Activated CD4-positive, alpha-beta T cell treated with anti-CD3 and anti-CD28 coated beads for 36 hours (primary cell): ENCODE data around the gene DDX23. TPM values are rescaled to one million over a fixed set of nuclear protein-coding genes. Genes with fewer than 3 reads are reported as not detected.

Experiments used
- ATAC-seq: fragments of 200-7000 bp; cut with Tn5 transposase; one replicate; pipeline ENCODE4 v1.10.0; 2021; ENCODE audit warnings: mild to moderate bottlenecking, moderate library complexity
- CTCF ChIA-PET: fragments of 350-600 bp; sonication (Branson Sonifier 250); formaldehyde crosslinking; loops from one replicate; lab custom pipeline; 2021; ENCODE audit warnings: antibody characterized with exemption; lab: Charles Lee
- POLR2A ChIA-PET: fragments of 350-600 bp; sonication (Branson Sonifier 250); formaldehyde crosslinking; loops from one replicate; lab custom pipeline; 2021; ENCODE audit warnings: antibody characterized with exemption, inconsistent platforms; lab: Charles Lee
- DNase-seq: peaks from one replicate; pipeline ENCODE4 v3.0.0-alpha.2; 2020
- H3K27ac Mint-ChIP-seq: one replicate; pipeline ENCODE4 v1.8.0; 2021; ENCODE audit warnings: mixed read lengths
- H3K27me3 Mint-ChIP-seq: one replicate; pipeline ENCODE4 v1.8.0; 2021; ENCODE audit warnings: mixed read lengths
- H3K36me3 Mint-ChIP-seq: one replicate; pipeline ENCODE4 v1.8.0; 2021; ENCODE audit warnings: low read depth, mixed read lengths
- H3K4me1 Mint-ChIP-seq: one replicate; pipeline ENCODE4 v1.8.0; 2021; ENCODE audit warnings: mixed read lengths
- H3K4me3 Mint-ChIP-seq: one replicate; pipeline ENCODE4 v1.8.0; 2021; ENCODE audit warnings: mild to moderate bottlenecking, moderate library complexity, mixed read lengths
- H3K9me3 Mint-ChIP-seq: one replicate; pipeline ENCODE4 v1.8.0; 2021; ENCODE audit warnings: low read depth, mixed read lengths
- intact Hi-C, 2 experiments: fragments of 100-400 bp; cut with DNase I in 1 of 2; cut with micrococcal nuclease in 1 of 2; formaldehyde crosslinking; loops; one replicate each; pipeline versions ENCODE4 v1.14.2 to v1.15.1; 2022 to 2024; cut with DNase I, micrococcal nuclease
- total RNA-seq, 2 experiments: library from RNA; stranded (reverse); gene quantifications; one replicate each; pipeline ENCODE4 v1.2.3, GENCODE V29; 2021

Gene DDX23
- total RNA-seq, 2 experiments from 2014 or later: 115 to 120 TPM

- CTCF ChIA-PET: interaction anchor here (2.5 kb wide), 1 partner anchor 47 kb away, joined by 9 read pairs; no protein-coding TSS in a partner anchor
- Mint-ChIP-seq H3K36me3 (no peaks in the 10 kb centered on the region), H3K4me3 (no peak overlapping the region), H3K9me3 (no peaks in the 10 kb centered on the region), H3K27ac (no peak overlapping the region), H3K27me3 (no peaks in the 10 kb centered on the region), H3K4me1 (peaks cover 4% of the 10 kb centered on the region)
- POLR2A ChIA-PET: no interaction called here
- intact Hi-C loops: no loop called here
- no peak for DNase-seq
- no peak for ATAC-seq
Observed at GRCh38 chr12:48800457-48800856, 51.5 kb downstream of the DDX23 start.

- Mint-ChIP-seq H3K9me3 (no peaks in the 10 kb centered on the region), H3K4me3 (no peak overlapping the region), H3K27ac (no peak overlapping the region), H3K36me3 (no peaks in the 10 kb centered on the region), H3K27me3 (peaks cover 3% of the 10 kb centered on the region), H3K4me1 (peaks cover 2% of the 10 kb centered on the region)
- POLR2A ChIA-PET: interaction anchor here (1.1 kb wide), 1 partner anchor 44 kb away, joined by 7 read pairs; no protein-coding TSS in a partner anchor
- DNase-seq (peak; percentile 47), ATAC-seq (peak; percentile 78)
- CTCF ChIA-PET: interaction anchor here (0.6 to 6.3 kb wide), 11 partner anchors 10 to 255 kb away, joined by 3 to 116 read pairs (median 3); no protein-coding TSS in a partner anchor
- intact Hi-C loops: loop anchor here (1.0 to 10.0 kb wide), 4 partner anchors 44 to 255 kb away; partner anchors contain the start of gene KANSL2 (in 1 of the 2)
Observed at GRCh38 chr12:48796976-48797375, 55.0 kb downstream of the DDX23 start.

- Mint-ChIP-seq H3K27ac (no peak overlapping the region), H3K4me3 (no peak overlapping the region)
- intact Hi-C loops: loop anchor here (1.0 to 10.0 kb wide), 4 partner anchors 43 to 254 kb away; partner anchors contain the start of gene KANSL2 (in 1 of the 2)
Observed at GRCh38 chr12:48795550-48796455, 56.2 kb downstream of the DDX23 start.

GRCh38 chr12:48794870-48795269 lies 57.1 kb downstream of the DDX23 start:
- H3K4me1 Mint-ChIP-seq: peaks cover 2% of the 10 kb centered on the region
- intact Hi-C loops: loop anchor here (1.0 to 10.0 kb wide), 4 partner anchors 42 to 253 kb away; partner anchors contain the start of gene KANSL2 (in 1 of the 2)
- ChIA-PET CTCF (interaction anchor here (0.5 to 6.3 kb wide), 31 partner anchors 8 to 1082 kb away, joined by 3 to 116 read pairs (median 4); partner anchors contain the start of gene KANSL2), POLR2A (no interaction called here)
- H3K27ac Mint-ChIP-seq: no peak overlapping the region
- no peak overlapping the region for H3K4me3 Mint-ChIP-seq
- H3K9me3 Mint-ChIP-seq: no peaks in the 10 kb centered on the region
- no peak for DNase-seq
- no peaks in the 10 kb centered on the region for H3K36me3 Mint-ChIP-seq
- H3K27me3 Mint-ChIP-seq: peaks cover 11% of the 10 kb centered on the region
- ATAC-seq: no peak

More at GRCh38 chr12:48795550-48796455, 56.2 kb downstream of the DDX23 start:
- Mint-ChIP-seq H3K36me3 (no peaks in the 10 kb centered on the region), H3K27me3 (peaks cover 3% of the 10 kb centered on the region), H3K9me3 (no peaks in the 10 kb centered on the region), H3K4me1 (peaks cover 2% of the 10 kb centered on the region)
- peak; percentile 74 for DNase-seq
- ChIA-PET CTCF (interaction anchor here (0.5 to 6.3 kb wide), 32 partner anchors 9 to 1083 kb away, joined by 3 to 116 read pairs (median 4); partner anchors contain the start of gene KANSL2), POLR2A (no interaction called here)
- ATAC-seq: peak; percentile 84

GRCh38 chr12:48793696-48794095 lies 58.3 kb downstream of the DDX23 start:
- Mint-ChIP-seq H3K4me1 (peaks cover 2% of the 10 kb centered on the region), H3K9me3 (no peaks in the 10 kb centered on the region), H3K27ac (no peak overlapping the region), H3K27me3 (peaks cover 12% of the 10 kb centered on the region), H3K36me3 (no peaks in the 10 kb centered on the region), H3K4me3 (no peak overlapping the region)
- intact Hi-C loops: loop anchor here in 1 of 2 experiments (10.0 kb wide), 1 partner anchor 169 kb away; no protein-coding TSS in a partner anchor
- CTCF ChIA-PET: interaction anchor here (0.7 to 6.3 kb wide), 7 partner anchors 21 to 252 kb away, joined by 3 to 116 read pairs (median 11); no protein-coding TSS in a partner anchor
- DNase-seq (no peak), ATAC-seq (no peak)
- POLR2A ChIA-PET: no interaction called here

GRCh38 chr12:48789858-48790326 lies 62.1 kb downstream of the DDX23 start:
- H3K9me3 Mint-ChIP-seq: no peaks in the 10 kb centered on the region
- POLR2A ChIA-PET: no interaction called here
- DNase-seq (no peak), ATAC-seq (no peak)
- CTCF ChIA-PET: interaction anchor here (0.6 to 2.3 kb wide), 2 partner anchors 36 to 95 kb away, joined by 3 to 11 read pairs; no protein-coding TSS in a partner anchor
- peaks cover 30% of the 10 kb centered on the region for H3K27me3 Mint-ChIP-seq
- H3K36me3 Mint-ChIP-seq: no peaks in the 10 kb centered on the region
- H3K27ac Mint-ChIP-seq: no peak overlapping the region
- no peaks in the 10 kb centered on the region for H3K4me1 Mint-ChIP-seq
- intact Hi-C loops: loop anchor here in 1 of 2 experiments (10.0 kb wide), 1 partner anchor 165 kb away; no protein-coding TSS in a partner anchor
- H3K4me3 Mint-ChIP-seq: no peak overlapping the region

GRCh38 chr12:48788854-48789775 lies 62.8 kb downstream of the DDX23 start, which contains the start of gene ADCY6:
TSS of gene ADCY6 (minus strand) at chr12:48789089. CDS start at chr12:48783434, 5,655 bp downstream.
- Mint-ChIP-seq H3K27ac (no peak within 1 kb of the TSS), H3K9me3 (no peaks in the 10 kb centered on the region), H3K4me1 (no peaks in the 10 kb centered on the region), H3K4me3 (peak within 1 kb of the TSS; percentile 46), H3K27me3 (peaks cover 30% of the 10 kb centered on the region), H3K36me3 (no peaks in the 10 kb centered on the region)
- ChIA-PET POLR2A (no interaction called here), CTCF (interaction anchor here (0.7 to 2.3 kb wide), 2 partner anchors 36 to 66 kb away, joined by 3 to 11 read pairs; no protein-coding TSS in a partner anchor)
- intact Hi-C loops: no loop called here
- no peak for ATAC-seq
- DNase-seq: peak; percentile 33

- ChIA-PET POLR2A (no interaction called here), CTCF (interaction anchor here (2.3 kb wide), 1 partner anchor 35 kb away, joined by 11 read pairs; no protein-coding TSS in a partner anchor)
- no peak overlapping the region for H3K27ac Mint-ChIP-seq
- H3K9me3 Mint-ChIP-seq: no peaks in the 10 kb centered on the region
- H3K36me3 Mint-ChIP-seq: no peaks in the 10 kb centered on the region
- H3K4me1 Mint-ChIP-seq: no peaks in the 10 kb centered on the region
- H3K4me3 Mint-ChIP-seq: peak overlapping the region; percentile 46
- intact Hi-C loops: no loop called here
- peaks cover 30% of the 10 kb centered on the region for H3K27me3 Mint-ChIP-seq
- ATAC-seq (no peak), DNase-seq (no peak)
Observed at GRCh38 chr12:48788524-48788853, 63.5 kb downstream of the DDX23 start.

GRCh38 chr12:48787791-48788523 lies 64.0 kb downstream of the DDX23 start:
- no peaks in the 10 kb centered on the region for H3K9me3 Mint-ChIP-seq
- CTCF ChIA-PET: interaction anchor here (0.6 to 2.8 kb wide), 3 partner anchors 8 to 255 kb away, joined by 3 to 11 read pairs (median 8); no protein-coding TSS in a partner anchor
- POLR2A ChIA-PET: no interaction called here
- ATAC-seq: no peak
- peaks cover 30% of the 10 kb centered on the region for H3K27me3 Mint-ChIP-seq
- no peaks in the 10 kb centered on the region for H3K36me3 Mint-ChIP-seq
- intact Hi-C loops: no loop called here
- no peak overlapping the region for H3K27ac Mint-ChIP-seq
- H3K4me3 Mint-ChIP-seq: peak overlapping the region; percentile 46
- H3K4me1 Mint-ChIP-seq: no peaks in the 10 kb centered on the region
- no peak for DNase-seq
